KOPT-K1 (cell line): ENCODE results near the gene COL7A1.
"Not testable (repeated sequence)": the region's sequence is repeated elsewhere in the genome, so short reads cannot be mapped to it uniquely, and the experiment has no call there.

Experiments
- H3K27ac ChIP-seq: fragments of 200-600 bp; sonication (generic); 2 replicates; pipeline ENCODE4 v1.5.1; 2016; ENCODE audit warnings: antibody characterized with exemption, mild to moderate bottlenecking, low read depth, low read length; ENCODE audit not compliant: poor library complexity, severe bottlenecking
- H3K36me3 ChIP-seq: fragments of 200-600 bp; sonication (generic); 2 replicates; pipeline ENCODE4 v1.5.1; 2017; ENCODE audit warnings: antibody characterized with exemption, mild to moderate bottlenecking, low read length, moderate library complexity; ENCODE audit not compliant: insufficient read depth
- H3K9me3 ChIP-seq: fragments of 200-600 bp; sonication (generic); 2 replicates; pipeline ENCODE4 v1.5.1; 2017; ENCODE audit warnings: antibody characterized with exemption, low read length, mild to moderate bottlenecking; ENCODE audit not compliant: insufficient read depth, poor library complexity, severe bottlenecking

Gene COL7A1

GRCh38 chr3:48553361-48553760, 41.8 kb downstream of the COL7A1 start:
- Histone ChIP-seq H3K27ac (no peak overlapping the region), H3K36me3 (no peaks in the 10 kb centered on the region), H3K9me3 (no peaks in the 10 kb centered on the region)

- Histone ChIP-seq H3K9me3 (no peaks in the 10 kb centered on the region), H3K36me3 (peaks cover 8% of the 10 kb centered on the region), H3K27ac (no peak overlapping the region)
Measured at GRCh38 chr3:48552111-48552951, 42.8 kb downstream of the COL7A1 start.

GRCh38 chr3:48551651-48552050, 43.5 kb downstream of the COL7A1 start:
- H3K27ac ChIP-seq, H3K9me3 ChIP-seq: not testable (repeated sequence)
- H3K36me3 ChIP-seq, result peaks cover 15% of the 10 kb centered on the region

GRCh38 chr3:48548729-48549705, 46.1 kb downstream of the COL7A1 start:
- H3K27ac ChIP-seq, result no peak overlapping the region
- peaks cover 21% of the 10 kb centered on the region for H3K36me3 ChIP-seq
- H3K9me3 ChIP-seq, result no peaks in the 10 kb centered on the region

GRCh38 chr3:48548126-48548525, 47.0 kb downstream of the COL7A1 start:
- peaks cover 21% of the 10 kb centered on the region for H3K36me3 ChIP-seq
- H3K27ac ChIP-seq, result no peak overlapping the region
- H3K9me3 ChIP-seq, result no peaks in the 10 kb centered on the region

- Histone ChIP-seq H3K27ac (no peak overlapping the region), H3K36me3 (peaks cover 21% of the 10 kb centered on the region), H3K9me3 (no peaks in the 10 kb centered on the region)
Measured at GRCh38 chr3:48546203-48546829, 48.8 kb downstream of the COL7A1 start.

DNA sequence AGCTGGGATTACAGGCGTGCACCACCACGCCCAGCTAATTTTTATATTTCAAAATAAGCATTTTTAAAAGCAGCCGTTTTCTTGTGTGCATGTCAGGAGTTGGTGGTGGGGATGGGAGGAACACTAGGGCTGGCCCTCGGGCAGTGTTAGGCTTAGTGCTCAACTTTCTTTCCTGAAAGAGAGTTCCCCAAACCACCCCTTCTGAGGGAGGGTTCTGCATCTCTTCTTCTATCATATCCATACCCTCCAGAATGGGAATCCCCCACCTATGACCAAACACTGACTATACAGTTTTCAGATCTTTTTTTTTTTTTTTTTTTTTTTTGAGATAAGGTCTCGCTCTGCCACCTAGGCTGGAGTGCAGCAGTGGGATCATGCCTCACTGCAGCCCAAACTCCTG, 51.0 kb downstream of the COL7A1 start:
- Histone ChIP-seq H3K27ac (no peak overlapping the region), H3K36me3 (peaks cover 21% of the 10 kb centered on the region), H3K9me3 (no peaks in the 10 kb centered on the region)

DNA sequence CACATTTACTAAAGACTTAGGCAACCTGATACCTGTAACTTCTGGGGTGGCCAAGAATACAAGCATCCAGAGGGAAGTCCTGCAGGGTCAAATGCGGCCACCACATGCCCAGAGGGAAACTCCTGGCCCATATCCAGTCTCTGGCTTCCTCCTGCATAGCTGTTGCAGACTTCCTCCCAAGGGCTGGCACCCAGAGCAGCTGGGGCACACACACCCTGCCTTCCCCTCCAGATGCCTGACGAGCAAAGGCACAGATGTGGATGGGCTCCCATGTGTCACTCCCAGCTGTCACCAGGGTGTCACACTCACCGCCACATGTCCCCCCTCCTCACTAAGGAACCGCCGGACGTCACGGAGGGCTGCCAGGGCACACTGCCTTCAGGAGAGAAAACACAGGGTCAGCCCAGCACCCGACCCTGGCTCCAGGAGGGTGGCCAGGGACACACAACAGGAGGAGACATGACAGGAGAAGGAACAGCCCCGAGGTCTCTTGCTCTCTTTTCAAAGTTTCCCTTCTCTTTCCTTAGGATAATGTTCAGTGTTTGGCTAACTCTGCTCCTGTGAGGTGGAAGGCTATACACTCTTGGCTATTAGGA, 51.8 kb downstream of the COL7A1 start:
- H3K36me3 ChIP-seq, result peaks cover 21% of the 10 kb centered on the region
- H3K27ac ChIP-seq, result no peak overlapping the region
- H3K9me3 ChIP-seq, result no peaks in the 10 kb centered on the region

DNA sequence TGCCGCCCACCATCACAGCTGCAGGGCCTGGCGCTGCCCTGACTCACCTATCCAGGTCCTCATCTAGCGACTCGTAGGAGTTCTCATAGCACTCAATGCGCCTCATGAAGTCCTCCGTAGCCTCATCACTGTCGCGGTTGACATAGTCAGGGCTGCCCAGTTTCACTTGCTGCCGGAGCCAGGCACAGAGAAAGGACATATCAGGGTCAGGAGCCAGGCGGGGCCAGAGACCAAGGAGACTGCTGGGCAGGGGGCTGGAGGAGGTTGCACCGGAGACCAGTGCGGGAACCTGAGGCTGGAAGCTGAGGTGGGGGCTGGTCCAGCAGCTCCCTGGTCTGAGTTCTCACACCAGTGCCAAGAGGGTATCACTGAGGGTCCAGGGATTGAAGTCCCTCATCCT, 56.7 kb downstream of the COL7A1 start:
- Histone ChIP-seq H3K36me3 (peaks cover 22% of the 10 kb centered on the region; the same call in 1 of the 2 replicates), H3K27ac (no peak overlapping the region), H3K9me3 (no peaks in the 10 kb centered on the region)

DNA sequence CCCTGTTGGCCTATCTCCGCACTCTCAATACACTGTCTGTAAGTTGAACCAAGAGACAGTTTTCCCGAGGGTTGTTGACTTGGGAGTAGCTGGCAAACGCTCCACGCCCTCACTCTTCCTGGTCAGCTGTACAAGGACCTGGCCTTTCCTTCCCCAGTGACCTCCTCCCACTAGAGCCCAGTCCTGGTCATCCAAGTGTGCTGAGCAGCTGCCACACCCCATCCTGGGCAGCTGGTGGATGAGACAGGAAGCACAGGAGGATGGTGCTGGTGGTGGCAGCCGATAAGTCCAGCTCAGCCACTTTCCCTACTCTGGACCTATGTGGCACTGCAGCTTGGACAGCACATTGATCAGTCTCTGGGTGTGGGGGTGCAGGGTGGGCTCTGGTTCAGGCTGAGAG, 58.3 kb downstream of the COL7A1 start:
- H3K27ac ChIP-seq, result no peak overlapping the region
- H3K9me3 ChIP-seq, result no peaks in the 10 kb centered on the region
- H3K36me3 ChIP-seq, result peaks cover 22% of the 10 kb centered on the region

GRCh38 chr3:48536116-48536515, 59.0 kb downstream of the COL7A1 start:
- Histone ChIP-seq H3K9me3 (no peaks in the 10 kb centered on the region), H3K27ac (no peak overlapping the region), H3K36me3 (peaks cover 22% of the 10 kb centered on the region)

DNA sequence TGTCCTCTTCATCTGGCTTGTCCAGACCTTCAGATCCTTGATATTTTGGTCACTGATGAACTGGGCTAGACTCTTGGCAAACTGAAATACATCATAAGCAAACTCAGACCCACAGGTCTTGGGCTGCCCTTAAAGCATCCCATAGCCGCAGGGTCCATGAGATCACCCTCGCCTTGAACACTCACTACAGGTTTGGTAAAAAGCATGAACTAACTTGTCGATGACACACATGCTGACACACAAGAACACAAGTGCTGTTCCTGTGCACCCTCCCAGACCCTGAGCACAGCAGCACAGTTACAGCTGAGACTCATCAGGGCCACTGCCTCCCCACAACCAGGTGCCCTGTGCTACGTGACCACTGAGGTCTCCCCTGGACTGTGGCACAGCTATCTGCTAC, 59.6 kb downstream of the COL7A1 start:
- H3K9me3 ChIP-seq, result no peaks in the 10 kb centered on the region
- H3K36me3 ChIP-seq, result peaks cover 22% of the 10 kb centered on the region
- no peak overlapping the region for H3K27ac ChIP-seq

GRCh38 chr3:48532977-48533337, 62.2 kb downstream of the COL7A1 start:
- Histone ChIP-seq H3K27ac (no peak overlapping the region), H3K9me3 (no peaks in the 10 kb centered on the region), H3K36me3 (peaks cover 22% of the 10 kb centered on the region)

DNA sequence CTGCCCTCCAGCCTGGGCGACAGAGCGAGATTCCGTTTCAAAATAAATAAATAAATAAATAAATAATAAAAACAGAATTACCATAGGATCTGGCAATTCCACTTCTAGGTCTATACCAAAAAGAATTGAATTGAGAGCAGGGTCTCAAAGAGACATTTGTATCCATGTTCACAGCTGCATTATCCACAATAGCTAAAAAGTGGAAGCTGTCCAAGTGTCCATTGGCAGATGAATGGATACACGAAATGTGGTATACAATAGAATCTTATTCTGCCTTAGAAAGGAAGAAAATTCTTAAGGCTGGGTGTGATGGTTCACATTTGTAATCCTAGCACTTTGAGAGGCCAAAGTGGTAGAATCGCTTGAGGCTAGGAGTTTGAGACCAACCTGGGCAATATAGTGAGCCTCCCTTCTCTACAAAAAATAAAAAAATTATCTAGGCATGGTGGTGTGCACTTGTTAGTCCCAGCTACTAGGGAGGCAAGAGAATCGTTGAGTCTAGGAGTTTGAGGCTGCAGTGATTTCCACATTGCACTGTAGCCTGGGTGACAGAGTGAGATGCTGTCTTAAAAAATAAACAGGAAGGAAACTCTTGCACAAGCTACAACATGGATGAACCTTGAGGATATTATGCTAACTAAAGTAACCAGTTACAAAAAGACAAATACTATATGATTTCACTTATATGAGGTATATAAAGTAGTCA, 62.7 kb downstream of the COL7A1 start:
- Histone ChIP-seq H3K27ac (no peak overlapping the region), H3K9me3 (no peaks in the 10 kb centered on the region), H3K36me3 (peaks cover 22% of the 10 kb centered on the region)
